ENCODE results near the gene CYCS.
"Not testable (repeated sequence)": the region's sequence is repeated elsewhere in the genome, so short reads cannot be mapped to it uniquely, and the experiment has no call there.

CYCS gene

GRCh38 chr7:25118048-25118753 is 6.9 kb downstream of the CYCS start:
- no peak for DNase-seq (ENCODE audit: low read depth in 3 of 3)

- no peak for DNase-seq (ENCODE audit: low read depth in 3 of 3)
Observed at GRCh38 chr7:25117226-25118047, 7.6 kb downstream of the CYCS start.

- no peak for DNase-seq (ENCODE audit: low read depth in 3 of 3)
Observed at GRCh38 chr7:25116621-25117020, 8.4 kb downstream of the CYCS start.

GRCh38 chr7:25110514-25110913 is 14.5 kb downstream of the CYCS start:
- DNase-seq (ENCODE audit: low read depth in 3 of 3), result not testable (repeated sequence)

- no peak for DNase-seq (ENCODE audit: low read depth in 3 of 3)
Observed at GRCh38 chr7:25109276-25109675, 15.8 kb downstream of the CYCS start.

- DNase-seq (ENCODE audit: low read depth in 3 of 3), result no peak
Observed at GRCh38 chr7:25105911-25106310, 19.1 kb downstream of the CYCS start.

- no peak for DNase-seq (ENCODE audit: low read depth in 3 of 3)
Observed at GRCh38 chr7:25103773-25104172, 21.3 kb downstream of the CYCS start.

GRCh38 chr7:25101817-25102216 is 23.2 kb downstream of the CYCS start:
- DNase-seq (ENCODE audit: low read depth in 3 of 3), result no peak

GRCh38 chr7:25098096-25099046 is 26.7 kb downstream of the CYCS start:
- peak in 2 of 3 experiments; percentile 24 to 29 for DNase-seq (ENCODE audit: low read depth in 3 of 3)

- DNase-seq (ENCODE audit: low read depth in 3 of 3), result no peak
Observed at GRCh38 chr7:25095516-25096345, 29.3 kb downstream of the CYCS start.

- peak; percentile 48 to 68 (median 59) for DNase-seq (ENCODE audit: low read depth in 3 of 3)
Observed at GRCh38 chr7:25093268-25093826, 31.7 kb downstream of the CYCS start.

- DNase-seq (ENCODE audit: low read depth in 3 of 3), result no peak
Observed at GRCh38 chr7:25091779-25092178, 33.3 kb downstream of the CYCS start.

GRCh38 chr7:25091176-25091575 is 33.9 kb downstream of the CYCS start:
- no peak for DNase-seq (ENCODE audit: low read depth in 3 of 3)

GRCh38 chr7:25090374-25090773 is 34.7 kb downstream of the CYCS start:
- no peak for DNase-seq (ENCODE audit: low read depth in 3 of 3)

GRCh38 chr7:25087855-25088254 is 37.2 kb downstream of the CYCS start:
- DNase-seq (ENCODE audit: low read depth in 3 of 3), result no peak

GRCh38 chr7:25084821-25085220 is 40.2 kb downstream of the CYCS start:
- DNase-seq (ENCODE audit: low read depth in 3 of 3), result no peak

- DNase-seq (ENCODE audit: low read depth in 3 of 3), result no peak
Observed at GRCh38 chr7:25083201-25083600, 41.9 kb downstream of the CYCS start.

- DNase-seq (ENCODE audit: low read depth in 3 of 3), result not testable (repeated sequence)
Observed at GRCh38 chr7:25082041-25082440, 43.0 kb downstream of the CYCS start.

GRCh38 chr7:25077096-25077495 is 48.0 kb downstream of the CYCS start:
- DNase-seq (ENCODE audit: low read depth in 3 of 3), result no peak

GRCh38 chr7:25075459-25075858 is 49.6 kb downstream of the CYCS start:
- no peak for DNase-seq (ENCODE audit: low read depth in 3 of 3)

- DNase-seq (ENCODE audit: low read depth in 3 of 3), result no peak
Observed at GRCh38 chr7:25073451-25073850, 51.6 kb downstream of the CYCS start.

All from stimulated activated CD4-positive, alpha-beta T cell treated with anti-CD3 and anti-CD28 coated beads, TNF-alpha, amount 100 ng/mL, for 4 hours (primary cell).